Erythroblast (primary cell): ENCODE results near the gene FBXO15.

ENCODE experiments used
- GATA1 ChIP-seq: IDR thresholded peaks from 2 replicates; pipeline ENCODE4 v1.6.1; 2011; ENCODE audit warnings: low read depth, mild to moderate bottlenecking, control low read depth, low read length, moderate library complexity
- POLR2A ChIP-seq: IDR thresholded peaks from 2 replicates; pipeline ENCODE4 v1.6.1; 2011; ENCODE audit warnings: mild to moderate bottlenecking, low read length

- TF ChIP-seq POLR2A = no peak
- TF ChIP-seq GATA1 = no peak
These were observed 81.6 kb downstream of the FBXO15 start for GRCh38 chr18:74066018-74066417.
